ENCODE results near the gene MRM2.

GRCh38 chr7:2230226-2230625, 11.8 kb downstream of the MRM2 start:
- TF ChIP-seq, protein P1, sequence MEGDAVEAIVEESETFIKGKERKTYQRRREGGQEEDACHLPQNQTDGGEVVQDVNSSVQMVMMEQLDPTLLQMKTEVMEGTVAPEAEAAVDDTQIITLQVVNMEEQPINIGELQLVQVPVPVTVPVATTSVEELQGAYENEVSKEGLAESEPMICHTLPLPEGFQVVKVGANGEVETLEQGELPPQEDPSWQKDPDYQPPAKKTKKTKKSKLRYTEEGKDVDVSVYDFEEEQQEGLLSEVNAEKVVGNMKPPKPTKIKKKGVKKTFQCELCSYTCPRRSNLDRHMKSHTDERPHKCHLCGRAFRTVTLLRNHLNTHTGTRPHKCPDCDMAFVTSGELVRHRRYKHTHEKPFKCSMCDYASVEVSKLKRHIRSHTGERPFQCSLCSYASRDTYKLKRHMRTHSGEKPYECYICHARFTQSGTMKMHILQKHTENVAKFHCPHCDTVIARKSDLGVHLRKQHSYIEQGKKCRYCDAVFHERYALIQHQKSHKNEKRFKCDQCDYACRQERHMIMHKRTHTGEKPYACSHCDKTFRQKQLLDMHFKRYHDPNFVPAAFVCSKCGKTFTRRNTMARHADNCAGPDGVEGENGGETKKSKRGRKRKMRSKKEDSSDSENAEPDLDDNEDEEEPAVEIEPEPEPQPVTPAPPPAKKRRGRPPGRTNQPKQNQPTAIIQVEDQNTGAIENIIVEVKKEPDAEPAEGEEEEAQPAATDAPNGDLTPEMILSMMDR (IDR thresholded peaks at IDR 0.05): no peak
- TF ChIP-seq POLR2A (IDR thresholded peaks at IDR 0.05): no peak

Measured in Peyer's patch (tissue), 4 donors.